Lung (tissue), 12 donors: Measurements from ENCODE around the gene TEX22. TPM values are rescaled to one million over a fixed set of nuclear protein-coding genes. Genes with fewer than 3 reads are reported as not detected.

Experiments
- ATAC-seq: fragments of 200-7000 bp; cut with Tn5 transposase; one replicate; pipeline ENCODE4 v1.9.1; 2020; ENCODE audit warnings: moderate number of reproducible peaks; ENCODE audit not compliant: insufficient read depth, low FRiP score
- DNase-seq, 3 donors: peaks; one replicate each; pipeline ENCODE4 v3.0.0-alpha.2; 2013 to 2017
- H3K27ac ChIP-seq, 2 donors: one replicate each; pipeline ENCODE4 v1.5.1; 2013; ENCODE audit warnings: mild to moderate bottlenecking in 2 of 2, moderate library complexity in 2 of 2, control low read depth in 1 of 2, inconsistent platforms in 1 of 2, low read depth in 1 of 2, low read length in 1 of 2
- H3K27me3 ChIP-seq, 3 donors: one replicate each; pipeline ENCODE4 v1.5.1; 2013; ENCODE audit warnings: low read length in 2 of 3; ENCODE audit not compliant: control insufficient read depth in 3 of 3, insufficient read depth in 3 of 3
- H3K36me3 ChIP-seq, 4 donors: one replicate each; pipeline ENCODE4 v1.5.1; 2013; ENCODE audit warnings: low read length in 4 of 4, mild to moderate bottlenecking in 1 of 4, moderate library complexity in 1 of 4; ENCODE audit not compliant: control insufficient read depth in 4 of 4, insufficient read depth in 4 of 4
- H3K4me1 ChIP-seq, 5 donors: one replicate each; pipeline ENCODE4 v1.5.1; 2013; ENCODE audit warnings: low read length in 5 of 5, mild to moderate bottlenecking in 2 of 5, moderate library complexity in 1 of 5; ENCODE audit not compliant: control insufficient read depth in 5 of 5, insufficient read depth in 5 of 5
- H3K4me3 ChIP-seq: one replicate; pipeline ENCODE4 v1.5.1; 2013; ENCODE audit warnings: mild to moderate bottlenecking, control low read depth, moderate library complexity
- H3K9ac ChIP-seq, 2 donors: one replicate each; pipeline ENCODE4 v1.5.1; 2013; ENCODE audit warnings: low read length in 2 of 2, control low read depth in 1 of 2; ENCODE audit not compliant: insufficient read depth in 1 of 2
- H3K9me3 ChIP-seq, 4 donors: one replicate each; pipeline ENCODE4 v1.5.1; 2013; ENCODE audit warnings: low read length in 3 of 4, mild to moderate bottlenecking in 1 of 4, moderate library complexity in 1 of 4; ENCODE audit not compliant: control insufficient read depth in 4 of 4, insufficient read depth in 3 of 4
- WGBS, 2 donors: extraction: QIAGEN DNeasy Blood & Tissue Kit; methylation state at CpG; one replicate each; pipeline ENCODE4 v1.1.7; 2013; 5-methylcytosine and 5-hydroxymethylcytosine counted together
- polyA plus RNA-seq, 2 donors: library from polyadenylated mRNA; stranded (reverse); fragments of 200-250 nt; gene quantifications; one replicate each; pipeline ENCODE4 v1.2.1, GENCODE V29; 2013
- total RNA-seq, 2 donors: library from RNA; depleted of rRNA in 1 of 2; stranded (reverse); fragments of >200 nt in 1 of 2; gene quantifications; one replicate each; pipeline ENCODE4 v1.2.1, GENCODE V29; 2014 to 2021
- TF ChIP-seq, protein P1 (sequence below): IDR thresholded peaks from 2 replicates; pipeline ENCODE4 v1.5.1; 2012; ENCODE audit warnings: mild to moderate bottlenecking; ENCODE audit errors: control extremely low read depth, extremely low read depth
- donor health status: control.
- donor health status: control.
- donor health status: Bipolar disorder and iron deficiency.
- donor health status: healthy.
- donor health status: DM: yes; HTN: yes; CAD: no.

The TEX22 gene
- total and polyA plus RNA-seq, 4 donors: 0.17 to 2.1 (median 0.29) TPM

DNA sequence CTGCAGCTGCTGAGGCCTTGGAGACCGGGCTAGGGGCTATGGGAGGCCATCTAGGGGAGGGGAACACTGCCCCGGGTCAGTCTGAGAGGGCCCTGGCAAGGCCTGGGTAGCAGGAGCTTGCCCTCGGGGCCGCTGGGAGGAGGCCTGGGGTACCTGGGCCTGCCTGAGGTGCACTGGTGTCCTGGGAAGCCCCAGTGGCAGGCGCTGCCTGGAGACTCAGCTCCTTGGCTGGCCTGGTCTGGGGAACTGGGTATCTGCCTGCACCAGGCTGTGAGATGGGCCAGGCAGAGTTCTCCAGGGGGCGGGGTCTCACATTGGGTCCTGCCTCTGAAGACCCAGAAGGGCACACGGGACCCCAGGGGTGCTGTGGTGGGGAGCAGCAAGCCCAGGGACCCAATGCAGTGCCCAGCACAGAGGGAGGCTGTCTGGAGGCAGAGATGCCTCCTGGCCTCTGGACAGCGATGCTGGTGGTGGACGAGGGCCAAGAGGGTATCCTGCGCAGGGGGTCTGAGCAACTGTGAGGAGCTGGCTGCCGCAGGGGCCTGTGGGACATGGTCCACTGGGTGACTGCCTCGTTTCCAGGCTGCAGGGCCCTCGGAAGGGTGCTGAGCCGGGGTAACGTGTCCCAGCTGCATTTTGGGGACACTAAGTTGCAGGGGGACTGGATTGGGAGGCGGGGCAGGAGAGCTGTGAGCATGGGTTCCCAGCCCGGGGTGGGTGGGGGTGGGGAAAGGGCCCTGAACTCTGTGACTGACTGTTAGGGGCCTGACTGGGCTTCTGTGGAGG, 13.8 kb downstream of the TEX22 start:
- Histone ChIP-seq H3K27ac (no peak overlapping the region), H3K9me3 (peaks cover 0 to 3% (median 0%) of the 10 kb centered on the region in 4 donors), H3K27me3 (peaks cover 0 to 6% (median 4%) of the 10 kb centered on the region in 3 donors), H3K9ac (no peak overlapping the region), H3K4me1 (peaks cover 0 to 16% (median 0%) of the 10 kb centered on the region in 5 donors), H3K36me3 (no peaks in the 10 kb centered on the region), H3K4me3 (no peak overlapping the region)
- WGBS, 2 donors: 78 to 82% methylated on average over 17 of the region's 17 CpGs
- no peak for ATAC-seq
- DNase-seq: no peak
- TF ChIP-seq, protein P1, sequence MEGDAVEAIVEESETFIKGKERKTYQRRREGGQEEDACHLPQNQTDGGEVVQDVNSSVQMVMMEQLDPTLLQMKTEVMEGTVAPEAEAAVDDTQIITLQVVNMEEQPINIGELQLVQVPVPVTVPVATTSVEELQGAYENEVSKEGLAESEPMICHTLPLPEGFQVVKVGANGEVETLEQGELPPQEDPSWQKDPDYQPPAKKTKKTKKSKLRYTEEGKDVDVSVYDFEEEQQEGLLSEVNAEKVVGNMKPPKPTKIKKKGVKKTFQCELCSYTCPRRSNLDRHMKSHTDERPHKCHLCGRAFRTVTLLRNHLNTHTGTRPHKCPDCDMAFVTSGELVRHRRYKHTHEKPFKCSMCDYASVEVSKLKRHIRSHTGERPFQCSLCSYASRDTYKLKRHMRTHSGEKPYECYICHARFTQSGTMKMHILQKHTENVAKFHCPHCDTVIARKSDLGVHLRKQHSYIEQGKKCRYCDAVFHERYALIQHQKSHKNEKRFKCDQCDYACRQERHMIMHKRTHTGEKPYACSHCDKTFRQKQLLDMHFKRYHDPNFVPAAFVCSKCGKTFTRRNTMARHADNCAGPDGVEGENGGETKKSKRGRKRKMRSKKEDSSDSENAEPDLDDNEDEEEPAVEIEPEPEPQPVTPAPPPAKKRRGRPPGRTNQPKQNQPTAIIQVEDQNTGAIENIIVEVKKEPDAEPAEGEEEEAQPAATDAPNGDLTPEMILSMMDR: no peak

DNA sequence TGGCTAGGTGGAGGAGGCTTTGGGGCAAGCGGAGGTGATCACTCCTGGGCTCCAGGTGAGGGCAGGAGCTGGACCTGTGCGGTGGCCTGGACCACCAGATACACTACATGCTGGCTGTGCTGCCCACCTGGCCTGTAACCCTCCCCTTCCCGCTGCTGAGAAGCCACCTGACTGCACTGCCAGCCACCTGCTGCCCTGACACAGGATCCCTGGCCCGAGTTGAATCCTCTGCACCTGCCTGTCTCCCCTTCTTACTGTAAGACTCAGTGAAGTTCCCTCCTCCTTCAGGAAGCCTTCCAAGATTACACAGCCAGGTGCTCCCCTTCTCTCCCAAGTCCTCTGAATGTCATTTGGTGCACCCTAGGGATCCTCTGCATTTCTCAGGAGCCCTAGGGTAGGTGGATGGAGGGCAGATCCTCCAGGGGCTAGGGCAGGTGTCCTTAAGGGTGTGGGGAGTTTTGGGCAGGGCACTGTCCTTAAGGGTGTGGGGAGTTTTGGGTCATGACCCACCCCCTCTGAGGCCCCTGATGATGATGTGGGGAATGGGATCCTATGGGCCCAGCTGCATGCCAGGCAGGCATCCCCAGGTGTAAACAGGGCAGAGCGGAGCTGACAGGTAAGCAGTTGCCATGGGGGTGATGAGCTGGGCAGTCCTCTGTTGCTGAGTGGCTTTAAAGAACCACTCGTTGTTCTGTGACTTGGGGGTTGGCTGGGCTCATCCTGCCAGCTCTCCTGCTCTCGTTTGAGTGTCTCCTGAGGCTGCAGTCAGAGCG, 14.6 kb downstream of the TEX22 start:
- peaks cover 0 to 3% (median 0%) of the 10 kb centered on the region in 4 donors for H3K9me3 ChIP-seq
- TF ChIP-seq, protein P1: no peak
- H3K27me3 ChIP-seq: peaks cover 0 to 6% (median 4%) of the 10 kb centered on the region in 3 donors
- no peak overlapping the region for H3K27ac ChIP-seq
- peaks cover 0 to 16% (median 0%) of the 10 kb centered on the region in 5 donors for H3K4me1 ChIP-seq
- H3K9ac ChIP-seq: no peak overlapping the region
- WGBS, 2 donors: 86 to 90% methylated on average over 8 of the region's 8 CpGs
- ATAC-seq: no peak
- no peak overlapping the region for H3K4me3 ChIP-seq
- H3K36me3 ChIP-seq: no peaks in the 10 kb centered on the region
- DNase-seq: no peak

DNA sequence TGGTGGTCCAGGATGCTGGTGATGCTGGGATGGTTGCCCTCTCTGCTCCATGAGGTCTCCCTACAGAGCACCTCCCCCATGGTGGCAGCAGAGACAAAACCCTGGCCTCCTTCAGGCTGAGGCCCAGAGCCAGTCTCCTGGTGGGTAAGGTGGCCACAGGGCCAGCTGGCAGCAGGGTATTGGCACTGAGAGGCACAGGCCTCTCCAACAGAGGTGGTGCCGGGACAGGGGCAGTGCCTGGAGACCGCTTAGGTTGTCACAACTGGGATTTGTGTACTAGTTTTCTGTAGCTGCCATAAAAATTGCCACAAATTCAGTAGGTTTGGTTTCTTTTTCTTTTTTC, 15.2 kb downstream of the TEX22 start:
- TF ChIP-seq, protein P1: no peak
- H3K9me3 ChIP-seq: peaks cover 0 to 3% (median 0%) of the 10 kb centered on the region in 4 donors
- no peak for ATAC-seq
- no peak overlapping the region for H3K4me3 ChIP-seq
- peaks cover 0 to 19% (median 0%) of the 10 kb centered on the region in 5 donors for H3K4me1 ChIP-seq
- peaks cover 0 to 6% (median 4%) of the 10 kb centered on the region in 3 donors for H3K27me3 ChIP-seq
- no peak overlapping the region for H3K9ac ChIP-seq
- H3K27ac ChIP-seq: no peak overlapping the region
- WGBS, 2 donors: 95 to 99% methylated on average over 2 of the region's 2 CpGs
- DNase-seq: no peak
- H3K36me3 ChIP-seq: no peaks in the 10 kb centered on the region
